Measurements from ENCODE around the gene MRPL38. TPM values are rescaled to one million over a fixed set of nuclear protein-coding genes. Genes with fewer than 3 reads are reported as not detected.

The MRPL38 gene
- total and polyA plus RNA-seq, 2 of the 8 experiments (the other 6 are each of a cell fraction or from before 2014, with no cell fraction given) = 78.4 to 125 TPM

- TF ChIP-seq EGR1 (IDR thresholded peaks at IDR 0.05; ENCODE audit: borderline replicate concordance, low read depth, low read length) = no peak
Observed at GRCh38 chr17:75889454-75889853, 15.2 kb downstream of the MRPL38 start (continued).
